Neural progenitor cell (in vitro differentiated cells): ENCODE measurements around the gene TYMP.

Experiments used
- EZH2 ChIP-seq: fragments of 200-600 bp; sonication (generic); IDR thresholded peaks from 2 replicates; pipeline ENCODE4 v1.6.1; 2017; ENCODE audit warnings: antibody characterized with exemption, mild to moderate bottlenecking, moderate library complexity
- TF ChIP-seq, protein P1 (sequence below): fragments of 200-600 bp; sonication (generic); IDR thresholded peaks from 2 replicates; pipeline ENCODE4 v1.5.1; 2017; ENCODE audit warnings: antibody characterized with exemption, mild to moderate bottlenecking

DNA sequence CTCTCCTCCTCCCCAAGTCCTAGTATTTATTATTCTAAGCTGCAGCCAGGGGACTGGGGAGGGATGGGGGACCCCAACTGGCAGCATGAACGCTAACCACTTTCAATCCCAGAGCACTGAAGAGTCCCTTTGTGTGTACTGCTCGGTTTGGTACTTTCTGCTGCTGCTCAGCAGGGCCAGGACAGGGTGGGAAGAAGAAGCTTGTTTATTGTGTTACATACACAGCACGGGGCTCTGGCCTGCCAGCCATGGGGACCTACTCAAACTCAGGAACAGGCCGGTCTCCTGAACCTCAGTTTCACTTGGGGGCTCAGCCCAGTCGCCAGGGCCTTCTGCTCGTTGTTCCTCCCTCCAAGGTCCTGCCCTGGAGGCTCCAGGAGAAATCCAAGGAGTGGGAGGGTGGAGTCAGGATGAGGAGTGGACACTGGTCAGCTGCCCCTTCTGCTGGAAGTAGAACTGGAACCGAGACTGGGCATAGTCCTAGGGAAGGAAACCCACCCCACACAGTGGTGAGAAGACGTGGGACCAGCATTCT lies 49.0 kb upstream of the TYMP start:
- TF ChIP-seq, protein P1, sequence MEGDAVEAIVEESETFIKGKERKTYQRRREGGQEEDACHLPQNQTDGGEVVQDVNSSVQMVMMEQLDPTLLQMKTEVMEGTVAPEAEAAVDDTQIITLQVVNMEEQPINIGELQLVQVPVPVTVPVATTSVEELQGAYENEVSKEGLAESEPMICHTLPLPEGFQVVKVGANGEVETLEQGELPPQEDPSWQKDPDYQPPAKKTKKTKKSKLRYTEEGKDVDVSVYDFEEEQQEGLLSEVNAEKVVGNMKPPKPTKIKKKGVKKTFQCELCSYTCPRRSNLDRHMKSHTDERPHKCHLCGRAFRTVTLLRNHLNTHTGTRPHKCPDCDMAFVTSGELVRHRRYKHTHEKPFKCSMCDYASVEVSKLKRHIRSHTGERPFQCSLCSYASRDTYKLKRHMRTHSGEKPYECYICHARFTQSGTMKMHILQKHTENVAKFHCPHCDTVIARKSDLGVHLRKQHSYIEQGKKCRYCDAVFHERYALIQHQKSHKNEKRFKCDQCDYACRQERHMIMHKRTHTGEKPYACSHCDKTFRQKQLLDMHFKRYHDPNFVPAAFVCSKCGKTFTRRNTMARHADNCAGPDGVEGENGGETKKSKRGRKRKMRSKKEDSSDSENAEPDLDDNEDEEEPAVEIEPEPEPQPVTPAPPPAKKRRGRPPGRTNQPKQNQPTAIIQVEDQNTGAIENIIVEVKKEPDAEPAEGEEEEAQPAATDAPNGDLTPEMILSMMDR = no peak
- TF ChIP-seq EZH2 = no peak
